Measurements from ENCODE around the gene MDM2.

GRCh38 chr12:68855771-68856170 lies 47.8 kb downstream of the MDM2 start:
- TF ChIP-seq CTCF (conservative IDR thresholded peaks at IDR 0.05): no peak
- TF ChIP-seq EZH2 (IDR thresholded peaks at IDR 0.05; ENCODE audit: low read depth): no peak
